Measurements from ENCODE around the gene OR5K1. TPM values are rescaled to one million over a fixed set of nuclear protein-coding genes. Genes with fewer than 3 reads are reported as not detected.

OR5K1 gene
- total RNA-seq, 1 experiment from 2014 or later = not detected

DNA sequence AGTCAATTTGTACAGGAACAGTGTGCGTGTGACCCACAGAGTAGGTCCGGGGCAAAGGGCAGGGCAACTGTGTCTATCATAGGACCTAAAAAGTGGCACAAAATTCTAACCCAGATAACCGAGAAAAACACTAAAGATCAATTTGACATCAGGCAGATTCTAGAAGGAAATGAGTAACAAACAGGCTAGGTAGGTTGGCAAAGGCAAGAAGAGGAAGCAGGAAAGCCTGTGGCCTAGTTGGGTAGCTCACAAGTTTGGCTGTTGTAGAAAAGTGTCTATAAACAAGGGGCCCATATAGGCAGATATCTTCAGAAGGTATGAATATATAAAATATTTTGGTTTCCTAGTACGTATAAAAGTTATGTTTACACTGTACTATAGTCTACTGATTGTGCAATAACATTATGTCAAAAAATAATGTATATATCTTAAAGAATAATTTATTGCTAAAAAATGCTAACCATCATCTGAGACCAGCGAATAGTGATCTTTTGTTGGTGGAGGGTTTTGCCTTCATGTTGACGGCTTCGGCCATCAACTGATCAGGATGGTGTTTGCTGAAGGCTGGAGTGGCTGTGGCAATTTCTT is 13.3 kb upstream of the OR5K1 start:
- H3K36me3 ChIP-seq (ENCODE audit: control insufficient read depth, insufficient read depth, low read length) = no peaks in the 10 kb centered on the region
- CTCF ChIA-PET = no interaction called here
- H3K9me3 ChIP-seq (ENCODE audit: control insufficient read depth, insufficient read depth, low read depth, low read length) = no peaks in the 10 kb centered on the region
- H3K4me3 ChIP-seq (ENCODE audit: low read depth in 2 of 2, low read length in 2 of 2) = no peak overlapping the region
- no peaks in the 10 kb centered on the region for H3K4me1 ChIP-seq (ENCODE audit: control insufficient read depth, insufficient read depth, low read length)
- no TSS peak for BruUV-seq (replicated peaks)
- H3K27ac ChIP-seq (ENCODE audit: low read length) = no peak overlapping the region
- intact Hi-C loops (cut with micrococcal nuclease; ENCODE audit: unreplicated experiment) = no loop called here
- ATAC-seq (no peak), DNase-seq (ENCODE audit: low read depth, low spot score) (no peak)
- in situ Hi-C loops (cut with HindIII; ENCODE audit: low pct_unique_long_range_greater_than_20kb, low sequenced_read_pairs) = no loop called here
- TF ChIP-seq POLR2AphosphoS5 (IDR thresholded peaks at IDR 0.05; ENCODE audit: low read depth, low read length) (no peak), TCF7L2 (IDR thresholded peaks at IDR 0.05; ENCODE audit: low read depth, low read length) (no peak), SIN3A (IDR thresholded peaks at IDR 0.05; ENCODE audit: borderline replicate concordance, insufficient read depth, low read depth, low read length) (no peak)
- TF ChIP-seq, protein P1, sequence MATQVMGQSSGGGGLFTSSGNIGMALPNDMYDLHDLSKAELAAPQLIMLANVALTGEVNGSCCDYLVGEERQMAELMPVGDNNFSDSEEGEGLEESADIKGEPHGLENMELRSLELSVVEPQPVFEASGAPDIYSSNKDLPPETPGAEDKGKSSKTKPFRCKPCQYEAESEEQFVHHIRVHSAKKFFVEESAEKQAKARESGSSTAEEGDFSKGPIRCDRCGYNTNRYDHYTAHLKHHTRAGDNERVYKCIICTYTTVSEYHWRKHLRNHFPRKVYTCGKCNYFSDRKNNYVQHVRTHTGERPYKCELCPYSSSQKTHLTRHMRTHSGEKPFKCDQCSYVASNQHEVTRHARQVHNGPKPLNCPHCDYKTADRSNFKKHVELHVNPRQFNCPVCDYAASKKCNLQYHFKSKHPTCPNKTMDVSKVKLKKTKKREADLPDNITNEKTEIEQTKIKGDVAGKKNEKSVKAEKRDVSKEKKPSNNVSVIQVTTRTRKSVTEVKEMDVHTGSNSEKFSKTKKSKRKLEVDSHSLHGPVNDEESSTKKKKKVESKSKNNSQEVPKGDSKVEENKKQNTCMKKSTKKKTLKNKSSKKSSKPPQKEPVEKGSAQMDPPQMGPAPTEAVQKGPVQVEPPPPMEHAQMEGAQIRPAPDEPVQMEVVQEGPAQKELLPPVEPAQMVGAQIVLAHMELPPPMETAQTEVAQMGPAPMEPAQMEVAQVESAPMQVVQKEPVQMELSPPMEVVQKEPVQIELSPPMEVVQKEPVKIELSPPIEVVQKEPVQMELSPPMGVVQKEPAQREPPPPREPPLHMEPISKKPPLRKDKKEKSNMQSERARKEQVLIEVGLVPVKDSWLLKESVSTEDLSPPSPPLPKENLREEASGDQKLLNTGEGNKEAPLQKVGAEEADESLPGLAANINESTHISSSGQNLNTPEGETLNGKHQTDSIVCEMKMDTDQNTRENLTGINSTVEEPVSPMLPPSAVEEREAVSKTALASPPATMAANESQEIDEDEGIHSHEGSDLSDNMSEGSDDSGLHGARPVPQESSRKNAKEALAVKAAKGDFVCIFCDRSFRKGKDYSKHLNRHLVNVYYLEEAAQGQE (IDR thresholded peaks at IDR 0.05; ENCODE audit: insufficient read depth in 1 of 2, low read depth in 2 of 2, low read length in 1 of 2) = no peak
- TF ChIP-seq, protein P2, sequence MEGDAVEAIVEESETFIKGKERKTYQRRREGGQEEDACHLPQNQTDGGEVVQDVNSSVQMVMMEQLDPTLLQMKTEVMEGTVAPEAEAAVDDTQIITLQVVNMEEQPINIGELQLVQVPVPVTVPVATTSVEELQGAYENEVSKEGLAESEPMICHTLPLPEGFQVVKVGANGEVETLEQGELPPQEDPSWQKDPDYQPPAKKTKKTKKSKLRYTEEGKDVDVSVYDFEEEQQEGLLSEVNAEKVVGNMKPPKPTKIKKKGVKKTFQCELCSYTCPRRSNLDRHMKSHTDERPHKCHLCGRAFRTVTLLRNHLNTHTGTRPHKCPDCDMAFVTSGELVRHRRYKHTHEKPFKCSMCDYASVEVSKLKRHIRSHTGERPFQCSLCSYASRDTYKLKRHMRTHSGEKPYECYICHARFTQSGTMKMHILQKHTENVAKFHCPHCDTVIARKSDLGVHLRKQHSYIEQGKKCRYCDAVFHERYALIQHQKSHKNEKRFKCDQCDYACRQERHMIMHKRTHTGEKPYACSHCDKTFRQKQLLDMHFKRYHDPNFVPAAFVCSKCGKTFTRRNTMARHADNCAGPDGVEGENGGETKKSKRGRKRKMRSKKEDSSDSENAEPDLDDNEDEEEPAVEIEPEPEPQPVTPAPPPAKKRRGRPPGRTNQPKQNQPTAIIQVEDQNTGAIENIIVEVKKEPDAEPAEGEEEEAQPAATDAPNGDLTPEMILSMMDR (IDR thresholded peaks at IDR 0.05) = no peak
- H3K27me3 ChIP-seq (ENCODE audit: control insufficient read depth, insufficient read depth, low read length) = peaks cover 3% of the 10 kb centered on the region; the same call in 1 of the 2 replicates
- POLR2A ChIA-PET = no interaction called here

DNA sequence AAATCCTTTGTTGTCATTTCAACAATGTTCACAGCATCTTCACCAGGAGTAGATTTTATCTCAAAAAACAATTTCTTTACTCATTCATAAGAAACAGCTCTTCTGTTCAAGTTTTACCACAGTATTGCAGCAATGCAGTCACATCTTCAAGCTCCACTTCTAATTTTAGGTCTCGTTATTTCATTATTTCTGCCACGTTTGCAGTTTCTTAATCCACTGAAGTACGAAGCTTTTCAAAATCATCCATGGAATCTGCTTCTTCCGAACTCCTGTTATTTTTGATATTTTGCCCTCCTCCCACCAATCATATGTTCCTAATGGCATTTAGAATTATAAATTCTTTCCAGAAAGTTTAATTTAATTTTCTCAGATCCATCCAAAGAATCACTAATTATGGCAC is 12.6 kb upstream of the OR5K1 start:
- Histone ChIP-seq H3K36me3 (ENCODE audit: control insufficient read depth, insufficient read depth, low read length) (no peaks in the 10 kb centered on the region), H3K4me3 (ENCODE audit: low read depth in 2 of 2, low read length in 2 of 2) (no peak overlapping the region), H3K27me3 (ENCODE audit: control insufficient read depth, insufficient read depth, low read length) (no peaks in the 10 kb centered on the region; the same call in 1 of the 2 replicates), H3K9me3 (ENCODE audit: control insufficient read depth, insufficient read depth, low read depth, low read length) (no peaks in the 10 kb centered on the region), H3K4me1 (ENCODE audit: control insufficient read depth, insufficient read depth, low read length) (no peaks in the 10 kb centered on the region), H3K27ac (ENCODE audit: low read length) (no peak overlapping the region)
- TF ChIP-seq POLR2AphosphoS5 (IDR thresholded peaks at IDR 0.05; ENCODE audit: low read depth, low read length) (no peak), TCF7L2 (IDR thresholded peaks at IDR 0.05; ENCODE audit: low read depth, low read length) (no peak), SIN3A (IDR thresholded peaks at IDR 0.05; ENCODE audit: borderline replicate concordance, insufficient read depth, low read depth, low read length) (no peak)
- TF ChIP-seq, protein P1 (IDR thresholded peaks at IDR 0.05; ENCODE audit: insufficient read depth in 1 of 2, low read depth in 2 of 2, low read length in 1 of 2) = no peak
- TF ChIP-seq, protein P2 (IDR thresholded peaks at IDR 0.05) = no peak
- ChIA-PET POLR2A (no interaction called here), CTCF (no interaction called here)
- no TSS peak for BruUV-seq (replicated peaks)
- intact Hi-C loops (cut with micrococcal nuclease; ENCODE audit: unreplicated experiment) = no loop called here
- ATAC-seq = no peak
- in situ Hi-C loops (cut with HindIII; ENCODE audit: low pct_unique_long_range_greater_than_20kb, low sequenced_read_pairs) = no loop called here
- DNase-seq (ENCODE audit: low read depth, low spot score) = no peak

Measured in Panc1 (cell line).